Parathyroid adenoma (tissue), 2 donors: Measurements from ENCODE around the gene BICDL1.

Source experiments
- H2AFZ ChIP-seq: fragments of 300-600 bp; sonication (generic); one replicate; pipeline ENCODE4 v1.7.0; 2017; ENCODE audit warnings: antibody characterized with exemption, mild to moderate bottlenecking
- H3K27ac ChIP-seq: fragments of 300-600 bp; sonication (generic); one replicate; pipeline ENCODE4 v1.7.0; 2017
- H3K27me3 ChIP-seq: fragments of 300-600 bp; sonication (generic); one replicate; pipeline ENCODE4 v1.7.0; 2017; ENCODE audit warnings: low read length; ENCODE audit not compliant: control insufficient read depth, insufficient read depth
- H3K36me3 ChIP-seq: fragments of 300-600 bp; sonication (generic); one replicate; pipeline ENCODE4 v1.7.0; 2017; ENCODE audit warnings: low read length; ENCODE audit not compliant: control insufficient read depth, insufficient read depth
- H3K4me1 ChIP-seq: fragments of 300-600 bp; sonication (generic); one replicate; pipeline ENCODE4 v1.7.0; 2017; ENCODE audit warnings: control low read depth
- H3K4me2 ChIP-seq: fragments of 300-600 bp; sonication (generic); one replicate; pipeline ENCODE4 v1.7.0; 2017; ENCODE audit warnings: low read length
- H3K4me3 ChIP-seq: fragments of 300-600 bp; sonication (generic); one replicate; pipeline ENCODE4 v1.7.0; 2017; ENCODE audit warnings: low read depth, low read length
- H3K79me2 ChIP-seq: fragments of 300-600 bp; sonication (generic); one replicate; pipeline ENCODE4 v1.7.0; 2017; ENCODE audit warnings: control low read depth
- H3K9ac ChIP-seq: fragments of 300-600 bp; sonication (generic); one replicate; pipeline ENCODE4 v1.7.0; 2017; ENCODE audit warnings: mild to moderate bottlenecking
- H3K9me3 ChIP-seq: fragments of 300-600 bp; sonication (generic); one replicate; pipeline ENCODE4 v1.7.0; 2017; ENCODE audit warnings: low read length; ENCODE audit not compliant: control insufficient read depth
- TF ChIP-seq, protein P1 (sequence below): fragments of 300-600 bp; sonication (generic); IDR thresholded peaks from one replicate; pipeline ENCODE4 v1.7.0; 2017; ENCODE audit warnings: antibody characterized with exemption, mild to moderate bottlenecking
- donor health status: primary hyperparathyroidism.

The BICDL1 gene

GRCh38 chr12:120090626-120091295, 101.7 kb downstream of the BICDL1 start:
- peaks cover 3% of the 10 kb centered on the region for H3K4me1 ChIP-seq
- no peak overlapping the region for H3K4me2 ChIP-seq
- no peaks in the 10 kb centered on the region for H3K9me3 ChIP-seq
- H3K36me3 ChIP-seq, result no peaks in the 10 kb centered on the region
- H3K27me3 ChIP-seq, result no peaks in the 10 kb centered on the region
- H3K79me2 ChIP-seq, result peaks cover 2% of the 10 kb centered on the region
- H3K4me3 ChIP-seq, result no peak overlapping the region
- H2AFZ ChIP-seq, result no peak overlapping the region
- H3K27ac ChIP-seq, result no peak overlapping the region
- H3K9ac ChIP-seq, result no peak overlapping the region
- TF ChIP-seq, protein P1, sequence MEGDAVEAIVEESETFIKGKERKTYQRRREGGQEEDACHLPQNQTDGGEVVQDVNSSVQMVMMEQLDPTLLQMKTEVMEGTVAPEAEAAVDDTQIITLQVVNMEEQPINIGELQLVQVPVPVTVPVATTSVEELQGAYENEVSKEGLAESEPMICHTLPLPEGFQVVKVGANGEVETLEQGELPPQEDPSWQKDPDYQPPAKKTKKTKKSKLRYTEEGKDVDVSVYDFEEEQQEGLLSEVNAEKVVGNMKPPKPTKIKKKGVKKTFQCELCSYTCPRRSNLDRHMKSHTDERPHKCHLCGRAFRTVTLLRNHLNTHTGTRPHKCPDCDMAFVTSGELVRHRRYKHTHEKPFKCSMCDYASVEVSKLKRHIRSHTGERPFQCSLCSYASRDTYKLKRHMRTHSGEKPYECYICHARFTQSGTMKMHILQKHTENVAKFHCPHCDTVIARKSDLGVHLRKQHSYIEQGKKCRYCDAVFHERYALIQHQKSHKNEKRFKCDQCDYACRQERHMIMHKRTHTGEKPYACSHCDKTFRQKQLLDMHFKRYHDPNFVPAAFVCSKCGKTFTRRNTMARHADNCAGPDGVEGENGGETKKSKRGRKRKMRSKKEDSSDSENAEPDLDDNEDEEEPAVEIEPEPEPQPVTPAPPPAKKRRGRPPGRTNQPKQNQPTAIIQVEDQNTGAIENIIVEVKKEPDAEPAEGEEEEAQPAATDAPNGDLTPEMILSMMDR, result no peak

DNA sequence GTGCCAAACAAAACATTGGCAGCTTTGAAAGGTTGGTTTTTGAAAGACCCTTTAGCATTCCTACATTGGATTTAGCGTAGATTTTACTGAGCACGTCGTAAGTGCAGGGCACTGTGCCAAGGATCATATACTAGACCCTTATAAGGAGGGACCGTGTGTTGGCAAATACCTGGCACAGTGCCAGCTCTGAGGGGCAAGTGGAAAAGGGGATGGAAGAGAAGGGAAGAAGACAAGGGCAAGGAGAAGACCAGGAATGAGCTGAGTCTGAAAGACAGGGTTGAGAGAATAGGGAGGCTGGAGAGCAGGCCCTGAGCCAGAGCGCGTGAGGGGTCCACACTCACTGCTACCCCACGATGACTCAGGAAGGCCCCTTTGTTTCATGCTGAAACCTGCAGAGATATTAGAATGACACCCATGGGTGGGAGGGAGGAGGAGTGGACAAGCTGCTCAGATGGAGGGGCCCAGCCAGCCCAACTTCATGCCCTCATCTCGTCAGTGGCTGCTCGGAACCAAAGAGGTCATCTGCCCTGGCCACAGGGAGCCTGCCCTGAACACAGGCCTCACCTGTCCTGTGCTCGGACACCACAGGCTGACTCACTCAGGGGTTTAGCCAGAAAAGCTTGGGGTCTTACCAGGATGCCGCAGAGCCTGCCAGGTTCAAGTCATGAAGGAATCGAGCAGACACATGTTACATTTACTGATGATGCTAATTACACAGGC, 102.5 kb downstream of the BICDL1 start:
- Histone ChIP-seq H3K79me2 (peaks cover 2% of the 10 kb centered on the region), H3K9ac (no peak overlapping the region), H3K4me2 (no peak overlapping the region), H3K27ac (no peak overlapping the region), H3K27me3 (no peaks in the 10 kb centered on the region), H3K4me3 (no peak overlapping the region), H3K9me3 (no peaks in the 10 kb centered on the region), H3K4me1 (peaks cover 2% of the 10 kb centered on the region), H3K36me3 (no peaks in the 10 kb centered on the region), H2AFZ (no peak overlapping the region)
- TF ChIP-seq, protein P1, result no peak

- Histone ChIP-seq H3K36me3 (no peaks in the 10 kb centered on the region), H3K4me3 (no peak overlapping the region), H3K79me2 (no peaks in the 10 kb centered on the region), H2AFZ (no peak overlapping the region), H3K9me3 (no peaks in the 10 kb centered on the region), H3K4me1 (no peaks in the 10 kb centered on the region), H3K27me3 (no peaks in the 10 kb centered on the region), H3K4me2 (no peak overlapping the region), H3K27ac (no peak overlapping the region), H3K9ac (no peak overlapping the region)
- TF ChIP-seq, protein P1, result no peak
Observed at GRCh38 chr12:120092551-120093335, 103.7 kb downstream of the BICDL1 start.

DNA sequence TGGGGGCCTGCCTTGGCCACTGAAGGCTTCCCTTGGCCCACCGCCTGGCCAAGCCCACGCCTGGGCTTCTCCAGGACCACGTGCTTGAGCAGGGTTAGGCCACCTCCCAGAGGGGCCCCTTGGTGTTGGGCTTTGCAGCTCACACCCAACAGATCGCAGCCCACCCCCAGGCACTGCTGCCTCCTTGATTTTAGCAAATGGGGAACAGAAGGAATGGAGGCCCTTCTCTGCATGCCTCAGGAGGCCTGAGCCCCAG, 104.2 kb downstream of the BICDL1 start:
- H2AFZ ChIP-seq, result no peak overlapping the region
- no peak overlapping the region for H3K4me3 ChIP-seq
- H3K4me2 ChIP-seq, result no peak overlapping the region
- no peak overlapping the region for H3K9ac ChIP-seq
- no peaks in the 10 kb centered on the region for H3K4me1 ChIP-seq
- H3K27me3 ChIP-seq, result no peaks in the 10 kb centered on the region
- no peaks in the 10 kb centered on the region for H3K9me3 ChIP-seq
- TF ChIP-seq, protein P1, result no peak
- no peak overlapping the region for H3K27ac ChIP-seq
- H3K79me2 ChIP-seq, result no peaks in the 10 kb centered on the region
- H3K36me3 ChIP-seq, result no peaks in the 10 kb centered on the region
